Measurements from ENCODE around the gene KDELR1.

Gene KDELR1

DNA sequence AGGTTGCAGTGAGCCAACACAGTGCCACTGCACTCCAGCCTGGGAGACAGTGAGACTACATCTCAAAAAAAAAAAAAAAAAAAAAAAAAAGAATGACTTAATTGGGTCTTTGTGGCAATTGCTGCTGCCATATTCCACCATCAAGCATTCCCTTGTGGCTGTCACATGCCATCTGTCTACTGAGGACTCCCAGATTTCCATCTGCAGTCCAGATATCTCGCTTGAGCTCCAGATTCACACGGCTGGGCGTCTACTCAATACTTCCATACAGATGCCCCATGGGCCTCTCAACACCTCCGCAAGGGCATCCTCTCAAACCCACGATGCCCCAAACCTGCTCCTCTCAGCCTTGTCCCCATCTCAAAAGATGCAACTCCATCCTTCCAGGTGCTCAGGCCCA, 40.5 kb downstream of the KDELR1 start:
- Histone ChIP-seq H3K27me3 (ENCODE audit: control insufficient read depth in 1 of 2, insufficient read depth in 2 of 2, low read length in 2 of 2) (no peaks in the 10 kb centered on the region), H3K4me3 (ENCODE audit: low read depth in 1 of 2, low read length in 2 of 2) (no peak overlapping the region), H3K9ac (ENCODE audit: low read length) (no peak overlapping the region), H3K27ac (ENCODE audit: low read depth, low read length) (no peak overlapping the region), H3K36me3 (ENCODE audit: insufficient read depth, low read length) (no peaks in the 10 kb centered on the region), H3K9me3 (ENCODE audit: low read length) (no peaks in the 10 kb centered on the region), H3K4me1 (ENCODE audit: insufficient read depth, low read length) (no peaks in the 10 kb centered on the region)

DNA sequence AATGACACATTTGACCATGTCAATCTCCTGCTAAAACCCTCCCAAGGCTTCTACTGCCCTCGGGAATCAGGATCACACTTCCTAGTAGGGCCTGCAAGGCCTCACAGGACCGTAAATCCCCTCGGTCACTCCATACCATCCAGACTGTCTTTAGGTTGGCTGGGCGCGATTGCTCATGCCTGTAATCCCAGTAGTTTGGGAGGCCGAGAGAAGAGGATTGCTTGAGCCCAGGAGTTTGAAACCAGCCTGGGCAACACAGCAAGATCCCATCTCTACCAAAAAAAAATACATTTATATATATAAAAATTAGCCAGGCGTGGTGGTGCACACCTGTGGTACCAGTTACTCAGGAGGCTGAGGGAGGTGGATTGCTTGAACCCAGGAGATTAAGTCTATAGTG, 42.6 kb downstream of the KDELR1 start:
- Histone ChIP-seq H3K4me3 (ENCODE audit: low read depth in 1 of 2, low read length in 2 of 2) (no peak overlapping the region), H3K9ac (ENCODE audit: low read length) (no peak overlapping the region)

DNA sequence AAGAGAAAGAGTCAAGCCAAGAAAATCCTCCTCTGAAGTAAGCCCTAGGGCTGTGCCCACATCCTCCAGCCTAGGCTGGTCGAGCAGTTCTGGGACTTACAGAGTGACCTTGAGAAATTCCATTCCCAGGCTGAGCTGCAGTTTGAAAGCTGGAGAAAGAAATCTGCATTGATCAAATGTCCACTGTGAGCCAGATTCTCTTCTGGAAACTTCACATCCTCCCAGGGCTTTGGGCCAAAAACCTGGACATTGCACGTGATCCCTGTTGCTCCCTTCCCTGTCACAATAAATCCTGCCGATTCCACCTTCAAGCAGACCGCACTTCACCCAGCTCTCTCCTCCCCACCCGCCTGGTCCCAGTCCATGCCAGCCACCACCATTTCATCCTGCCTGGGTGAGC, 43.3 kb downstream of the KDELR1 start:
- Histone ChIP-seq H3K27ac (ENCODE audit: low read depth, low read length) (no peak overlapping the region), H3K36me3 (ENCODE audit: insufficient read depth, low read length) (no peaks in the 10 kb centered on the region), H3K4me3 (ENCODE audit: low read depth in 1 of 2, low read length in 2 of 2) (no peak overlapping the region), H3K27me3 (ENCODE audit: control insufficient read depth in 1 of 2, insufficient read depth in 2 of 2, low read length in 2 of 2) (no peaks in the 10 kb centered on the region), H3K9me3 (ENCODE audit: low read length) (no peaks in the 10 kb centered on the region), H3K9ac (ENCODE audit: low read length) (no peak overlapping the region), H3K4me1 (ENCODE audit: insufficient read depth, low read length) (no peaks in the 10 kb centered on the region)

More for the DNA sequence above, 42.6 kb downstream of the KDELR1 start:
- Histone ChIP-seq H3K36me3 (ENCODE audit: insufficient read depth, low read length) (no peaks in the 10 kb centered on the region), H3K9me3 (ENCODE audit: low read length) (no peaks in the 10 kb centered on the region), H3K27me3 (ENCODE audit: control insufficient read depth in 1 of 2, insufficient read depth in 2 of 2, low read length in 2 of 2) (no peaks in the 10 kb centered on the region), H3K4me1 (ENCODE audit: insufficient read depth, low read length) (no peaks in the 10 kb centered on the region), H3K27ac (ENCODE audit: low read depth, low read length) (no peak overlapping the region)

DNA sequence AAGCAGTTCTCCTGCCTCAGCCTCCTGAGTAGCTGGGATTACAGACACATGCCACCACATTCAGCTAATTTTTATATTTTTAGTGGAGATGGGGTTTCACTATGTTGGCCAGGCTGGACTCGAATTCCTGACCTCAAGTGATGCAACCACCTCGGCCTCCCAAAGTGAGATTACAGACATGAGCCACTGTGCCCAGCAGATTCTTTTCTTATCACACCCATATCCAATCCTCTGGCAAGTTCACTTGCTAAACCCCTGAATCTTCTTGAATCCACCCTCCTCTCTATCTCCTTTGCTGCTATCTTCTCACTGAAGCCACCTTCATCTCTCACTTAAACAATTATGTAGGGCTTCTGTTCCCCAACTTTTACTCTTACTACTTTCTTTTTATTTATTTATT, 45.2 kb downstream of the KDELR1 start:
- Histone ChIP-seq H3K27ac (ENCODE audit: low read depth, low read length) (no peak overlapping the region), H3K4me1 (ENCODE audit: insufficient read depth, low read length) (no peaks in the 10 kb centered on the region), H3K27me3 (ENCODE audit: control insufficient read depth in 1 of 2, insufficient read depth in 2 of 2, low read length in 2 of 2) (no peaks in the 10 kb centered on the region), H3K36me3 (ENCODE audit: insufficient read depth, low read length) (peaks cover 5% of the 10 kb centered on the region), H3K9ac (ENCODE audit: low read length) (no peak overlapping the region), H3K9me3 (ENCODE audit: low read length) (no peaks in the 10 kb centered on the region), H3K4me3 (ENCODE audit: low read depth in 1 of 2, low read length in 2 of 2) (no peak overlapping the region)

DNA sequence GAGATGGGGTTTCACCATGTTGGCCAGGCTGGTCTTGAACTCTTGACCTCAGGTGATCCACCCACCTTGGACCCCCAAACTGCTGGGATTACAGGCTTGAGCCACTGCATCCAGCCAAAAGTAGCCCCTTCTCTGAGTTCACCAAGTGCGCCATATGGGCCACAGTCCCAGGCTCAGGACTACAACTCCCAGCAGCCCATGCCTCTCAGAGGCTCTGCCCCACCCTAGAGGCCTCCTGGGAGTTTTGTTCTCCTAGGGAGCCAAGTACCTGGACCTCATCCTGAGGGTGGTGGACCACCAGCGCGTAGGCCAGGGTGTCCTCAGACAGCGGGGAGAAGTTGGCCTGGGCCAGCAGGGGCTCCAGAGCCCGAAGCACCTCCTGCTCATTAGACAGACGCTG, 46.5 kb downstream of the KDELR1 start:
- H3K9ac ChIP-seq (ENCODE audit: low read length) = no peak overlapping the region
- H3K4me1 ChIP-seq (ENCODE audit: insufficient read depth, low read length) = no peaks in the 10 kb centered on the region
- no peak overlapping the region for H3K4me3 ChIP-seq (ENCODE audit: low read depth in 1 of 2, low read length in 2 of 2)
- H3K9me3 ChIP-seq (ENCODE audit: low read length) = no peaks in the 10 kb centered on the region
- no peaks in the 10 kb centered on the region for H3K27me3 ChIP-seq (ENCODE audit: control insufficient read depth in 1 of 2, insufficient read depth in 2 of 2, low read length in 2 of 2)
- H3K36me3 ChIP-seq (ENCODE audit: insufficient read depth, low read length) = peaks cover 5% of the 10 kb centered on the region
- H3K27ac ChIP-seq (ENCODE audit: low read depth, low read length) = no peak overlapping the region

DNA sequence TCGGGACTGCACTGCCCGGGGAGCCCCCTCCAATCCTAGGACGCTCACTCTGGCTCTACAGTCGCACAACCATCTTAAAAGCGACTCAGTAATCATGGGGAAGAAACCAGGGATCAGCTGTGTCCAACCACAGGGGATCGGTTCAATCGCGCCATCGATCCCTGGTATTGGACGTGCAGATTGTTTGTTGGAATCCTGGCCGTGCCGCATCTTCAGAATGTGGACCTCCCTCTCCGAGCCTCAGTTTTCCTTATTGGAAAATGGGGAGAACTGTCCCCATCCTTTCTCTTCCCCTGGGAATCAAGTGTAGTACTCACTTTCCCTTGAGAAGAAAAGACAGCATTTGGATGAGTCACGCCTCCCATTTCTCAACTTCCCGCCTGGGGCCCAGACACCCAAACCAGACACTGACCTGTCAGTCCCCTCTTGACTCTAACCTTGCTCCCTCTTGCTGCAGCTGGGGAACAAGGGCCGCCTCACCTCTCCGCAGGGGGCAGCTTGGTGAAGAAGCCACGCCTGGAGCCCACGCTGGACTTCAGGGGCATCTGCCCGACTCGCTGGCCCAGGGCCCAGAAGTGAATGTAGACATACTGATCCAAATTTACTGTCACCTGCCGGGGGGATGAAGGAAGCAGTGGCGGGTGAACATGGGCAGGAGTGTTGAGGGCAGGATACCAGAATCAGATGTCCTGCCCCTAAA, 48.4 kb downstream of the KDELR1 start:
- Histone ChIP-seq H3K9me3 (ENCODE audit: low read length) (no peaks in the 10 kb centered on the region), H3K27me3 (ENCODE audit: control insufficient read depth in 1 of 2, insufficient read depth in 2 of 2, low read length in 2 of 2) (no peaks in the 10 kb centered on the region), H3K27ac (ENCODE audit: low read depth, low read length) (no peak overlapping the region), H3K4me1 (ENCODE audit: insufficient read depth, low read length) (no peaks in the 10 kb centered on the region), H3K36me3 (ENCODE audit: insufficient read depth, low read length) (peaks cover 5% of the 10 kb centered on the region), H3K9ac (ENCODE audit: low read length) (no peak overlapping the region), H3K4me3 (ENCODE audit: low read depth in 1 of 2, low read length in 2 of 2) (no peak overlapping the region)

DNA sequence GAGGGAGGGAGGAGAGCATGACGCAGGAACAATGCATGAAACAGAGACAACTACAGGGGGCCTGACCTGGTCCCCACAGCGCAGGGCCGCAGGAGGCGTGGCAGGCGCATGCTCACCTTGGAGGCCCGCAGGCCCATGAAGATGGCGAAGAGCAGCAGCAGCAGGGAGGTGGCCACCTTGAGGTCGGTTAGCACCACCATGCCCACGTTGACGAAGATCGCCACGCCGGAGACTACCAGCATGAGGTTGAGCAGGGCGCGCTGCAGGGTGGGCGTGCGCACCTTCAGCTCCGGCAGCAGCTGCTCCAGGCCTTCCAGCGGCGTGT, 49.0 kb downstream of the KDELR1 start:
- Histone ChIP-seq H3K4me1 (ENCODE audit: insufficient read depth, low read length) (no peaks in the 10 kb centered on the region), H3K27ac (ENCODE audit: low read depth, low read length) (no peak overlapping the region), H3K4me3 (ENCODE audit: low read depth in 1 of 2, low read length in 2 of 2) (no peak overlapping the region), H3K9me3 (ENCODE audit: low read length) (no peaks in the 10 kb centered on the region), H3K9ac (ENCODE audit: low read length) (no peak overlapping the region), H3K27me3 (ENCODE audit: control insufficient read depth in 1 of 2, insufficient read depth in 2 of 2, low read length in 2 of 2) (no peaks in the 10 kb centered on the region), H3K36me3 (ENCODE audit: insufficient read depth, low read length) (peaks cover 5% of the 10 kb centered on the region)

DNA sequence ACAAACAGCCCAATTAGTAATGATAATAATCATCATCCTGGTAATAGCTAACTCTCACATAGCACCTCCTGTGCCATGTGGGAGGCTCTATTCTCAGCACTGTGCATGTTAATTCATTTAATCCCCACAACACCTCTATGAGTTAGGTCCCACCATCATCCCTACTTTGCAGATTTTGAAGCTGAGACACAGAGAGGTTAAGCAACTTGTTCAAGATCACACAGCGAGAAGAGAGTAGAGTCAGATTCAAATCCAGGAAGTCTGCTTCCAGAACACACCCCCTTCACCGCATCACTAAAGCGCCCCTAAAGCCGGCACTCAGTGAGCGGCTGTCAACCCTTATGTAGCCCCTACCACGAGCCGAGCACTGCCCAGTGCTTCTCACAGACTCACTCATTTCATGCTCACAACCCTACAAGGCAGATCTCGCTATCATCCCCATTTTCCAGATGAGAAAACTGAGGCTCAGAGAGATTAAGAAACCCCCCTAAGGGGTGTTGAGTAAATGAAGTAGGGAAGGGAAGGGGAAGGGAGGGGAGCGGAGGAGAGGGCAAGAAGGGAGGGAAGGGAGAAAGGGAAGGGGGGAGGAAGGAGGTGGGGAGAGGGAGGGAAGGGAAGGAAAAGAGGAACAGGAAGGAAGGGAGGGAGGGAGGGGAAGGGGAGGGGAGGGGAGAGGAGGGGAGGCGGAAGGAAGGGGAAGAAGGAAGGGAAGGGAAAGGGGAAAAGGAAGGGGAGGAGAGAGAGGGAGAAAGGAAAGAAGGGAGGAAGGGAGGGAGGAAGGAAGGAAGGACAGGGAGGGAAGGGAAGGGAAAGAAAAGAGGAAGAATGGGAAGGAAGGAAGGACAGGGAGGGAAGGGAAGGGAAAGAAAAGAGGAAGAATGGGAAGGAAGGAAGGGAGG, 49.6 kb downstream of the KDELR1 start:
- Histone ChIP-seq H3K36me3 (ENCODE audit: insufficient read depth, low read length) (peaks cover 5% of the 10 kb centered on the region), H3K27ac (ENCODE audit: low read depth, low read length) (no peak overlapping the region), H3K4me1 (ENCODE audit: insufficient read depth, low read length) (no peaks in the 10 kb centered on the region), H3K4me3 (ENCODE audit: low read depth in 1 of 2, low read length in 2 of 2) (no peak overlapping the region), H3K9me3 (ENCODE audit: low read length) (no peaks in the 10 kb centered on the region), H3K27me3 (ENCODE audit: control insufficient read depth in 1 of 2, insufficient read depth in 2 of 2, low read length in 2 of 2) (no peaks in the 10 kb centered on the region), H3K9ac (ENCODE audit: low read length) (no peak overlapping the region)

DNA sequence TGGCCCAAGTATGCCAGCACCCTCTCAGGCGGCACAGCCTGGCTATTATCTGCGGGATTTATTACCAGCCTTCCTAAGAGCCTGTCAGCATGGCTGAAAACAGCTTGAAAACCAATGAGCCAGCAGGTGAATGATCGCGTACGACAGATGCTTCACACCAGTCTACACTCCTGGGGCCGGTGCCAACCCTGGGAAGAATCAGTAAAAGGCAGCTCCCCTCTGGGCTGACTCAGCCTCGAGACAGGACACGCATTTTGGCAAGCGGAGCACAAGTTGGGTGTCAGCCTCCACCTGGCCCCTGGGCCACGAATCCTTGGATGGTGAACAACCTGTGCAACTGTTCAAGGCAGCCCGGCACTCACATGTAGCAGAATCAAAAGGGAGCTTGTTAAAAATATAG, 50.4 kb downstream of the KDELR1 start:
- H3K4me1 ChIP-seq (ENCODE audit: insufficient read depth, low read length) = no peaks in the 10 kb centered on the region
- H3K4me3 ChIP-seq (ENCODE audit: low read depth in 1 of 2, low read length in 2 of 2) = no peak overlapping the region
- no peaks in the 10 kb centered on the region for H3K9me3 ChIP-seq (ENCODE audit: low read length)
- H3K27ac ChIP-seq (ENCODE audit: low read depth, low read length) = no peak overlapping the region
- no peak overlapping the region for H3K9ac ChIP-seq (ENCODE audit: low read length)
- no peaks in the 10 kb centered on the region for H3K27me3 ChIP-seq (ENCODE audit: control insufficient read depth in 1 of 2, insufficient read depth in 2 of 2, low read length in 2 of 2)
- peaks cover 5% of the 10 kb centered on the region for H3K36me3 ChIP-seq (ENCODE audit: insufficient read depth, low read length)

DNA sequence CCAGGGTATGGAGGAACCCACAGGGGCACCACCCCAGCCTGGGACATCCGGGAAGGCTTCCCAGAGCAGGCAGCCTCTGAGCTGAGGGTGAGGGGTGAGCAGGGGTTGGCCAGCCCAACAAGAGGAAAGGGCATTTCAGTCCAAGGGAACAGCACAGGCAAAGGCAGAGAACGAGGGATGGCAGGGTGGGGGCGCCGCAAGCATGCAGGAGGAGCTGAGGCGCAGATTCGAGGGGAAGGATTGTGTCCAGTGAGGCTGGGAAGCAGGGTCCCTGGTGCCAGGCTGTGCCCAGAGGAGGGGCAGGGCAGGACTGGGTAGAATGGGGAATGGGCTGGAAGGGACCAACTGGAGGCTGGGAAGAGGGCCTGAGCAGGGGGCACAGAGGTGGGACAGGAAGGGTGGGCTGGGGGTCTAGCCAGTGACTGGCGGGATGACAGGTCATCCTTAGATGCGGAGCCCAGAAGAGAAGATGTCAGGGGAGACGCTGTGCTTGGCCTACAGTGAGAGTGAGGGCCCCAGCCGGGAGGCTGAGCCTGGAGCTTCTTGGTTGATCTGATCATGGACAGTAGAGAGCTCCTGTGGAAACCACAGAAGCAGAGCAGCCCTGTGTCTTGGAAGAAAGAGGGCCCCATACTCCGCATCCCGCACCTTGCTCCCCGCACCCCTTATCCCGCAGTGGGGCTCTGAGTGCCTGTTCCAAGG, 52.4 kb downstream of the KDELR1 start:
- Histone ChIP-seq H3K4me1 (ENCODE audit: insufficient read depth, low read length) (no peaks in the 10 kb centered on the region), H3K27ac (ENCODE audit: low read depth, low read length) (no peak overlapping the region), H3K9ac (ENCODE audit: low read length) (no peak overlapping the region), H3K27me3 (ENCODE audit: control insufficient read depth in 1 of 2, insufficient read depth in 2 of 2, low read length in 2 of 2) (no peaks in the 10 kb centered on the region), H3K4me3 (ENCODE audit: low read depth in 1 of 2, low read length in 2 of 2) (no peak overlapping the region), H3K9me3 (ENCODE audit: low read length) (no peaks in the 10 kb centered on the region), H3K36me3 (ENCODE audit: insufficient read depth, low read length) (peaks cover 5% of the 10 kb centered on the region)

DNA sequence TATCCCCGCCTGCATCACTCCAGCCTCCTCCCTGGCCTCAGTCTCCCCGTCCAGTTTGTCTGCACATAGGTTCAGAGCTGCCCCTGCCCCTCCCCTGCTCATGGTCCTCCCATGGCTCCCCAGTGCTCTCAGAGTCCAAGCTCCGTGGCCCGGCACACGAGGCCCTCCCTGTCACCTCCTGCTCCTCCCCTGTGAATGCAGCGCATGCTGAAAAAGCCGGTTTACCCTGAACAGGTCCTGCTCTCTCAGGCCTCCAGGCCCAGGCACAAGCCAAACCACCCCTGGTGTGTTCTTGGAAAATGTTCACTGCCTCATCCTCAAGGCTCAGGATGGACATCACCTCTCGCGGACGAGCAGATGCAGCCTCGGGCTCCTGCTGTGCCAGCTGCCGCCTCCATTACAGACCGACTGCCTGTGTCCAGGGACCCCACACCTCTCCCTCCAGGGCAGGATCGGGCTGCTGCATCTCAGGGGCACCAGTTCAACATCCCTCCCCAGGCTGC, 53.0 kb downstream of the KDELR1 start:
- Histone ChIP-seq H3K4me1 (ENCODE audit: insufficient read depth, low read length) (peaks cover 4% of the 10 kb centered on the region), H3K4me3 (ENCODE audit: low read depth in 1 of 2, low read length in 2 of 2) (no peak overlapping the region), H3K9ac (ENCODE audit: low read length) (no peak overlapping the region), H3K27ac (ENCODE audit: low read depth, low read length) (no peak overlapping the region), H3K36me3 (ENCODE audit: insufficient read depth, low read length) (peaks cover 5% of the 10 kb centered on the region), H3K27me3 (ENCODE audit: control insufficient read depth in 1 of 2, insufficient read depth in 2 of 2, low read length in 2 of 2) (no peaks in the 10 kb centered on the region), H3K9me3 (ENCODE audit: low read length) (no peaks in the 10 kb centered on the region)

Measured in muscle layer of colon (tissue), 2 donors.